Smooth muscle cell (in vitro differentiated cells): ENCODE measurements around the gene CLN3. TPM values are rescaled to one million over a fixed set of nuclear protein-coding genes. Genes with fewer than 3 reads are reported as not detected.

Experiments
- DNase-seq: peaks from one replicate; lab custom pipeline; 2025; ENCODE audit not compliant: unreplicated experiment; lab: John Stamatoyannopoulos, UW
- H2AFZ ChIP-seq: fragments of 200-600 bp; sonication (generic); 2 replicates; pipeline ENCODE4 v1.6.0; 2016; ENCODE audit warnings: antibody characterized with exemption, low read depth, mild to moderate bottlenecking
- H3F3A ChIP-seq: fragments of 200-600 bp; sonication (generic); 2 replicates; pipeline ENCODE4 v1.6.0; 2017; ENCODE audit warnings: antibody characterized with exemption, low read depth
- H3K27ac ChIP-seq: fragments of 200-600 bp; sonication (generic); 2 replicates; pipeline ENCODE4 v1.5.1; 2016; ENCODE audit warnings: low read depth, mild to moderate bottlenecking
- H3K27me3 ChIP-seq: fragments of 200-600 bp; sonication (generic); 2 replicates; pipeline ENCODE4 v1.6.1; 2016; ENCODE audit warnings: low read depth, mild to moderate bottlenecking
- H3K36me3 ChIP-seq: fragments of 200-600 bp; sonication (generic); 2 replicates; pipeline ENCODE4 v1.5.1; 2016; ENCODE audit warnings: low read depth
- H3K4me1 ChIP-seq: fragments of 200-600 bp; sonication (generic); 2 replicates; pipeline ENCODE4 v1.5.1; 2016; ENCODE audit warnings: low read depth
- H3K4me2 ChIP-seq: fragments of 200-600 bp; sonication (generic); 2 replicates; pipeline ENCODE4 v1.6.0; 2016; ENCODE audit warnings: mild to moderate bottlenecking
- H3K4me3 ChIP-seq: fragments of 200-600 bp; sonication (generic); 2 replicates; pipeline ENCODE4 v1.5.1; 2016; ENCODE audit warnings: mild to moderate bottlenecking
- H3K79me2 ChIP-seq: fragments of 200-600 bp; sonication (generic); 2 replicates; pipeline ENCODE4 v1.6.0; 2016; ENCODE audit warnings: low read depth, mild to moderate bottlenecking
- H3K9ac ChIP-seq: fragments of 200-600 bp; sonication (generic); 2 replicates; pipeline ENCODE4 v1.6.0; 2016; ENCODE audit warnings: low read depth
- H3K9me3 ChIP-seq: fragments of 200-600 bp; sonication (generic); replicated peaks from 2 replicates; pipeline ENCODE4 v1.5.1; 2016; ENCODE audit warnings: low read depth
- H4K20me1 ChIP-seq: fragments of 200-600 bp; sonication (generic); 2 replicates; pipeline ENCODE4 v1.6.0; 2016; ENCODE audit warnings: low read depth
- CTCF ChIP-seq: fragments of 200-600 bp; sonication (generic); IDR thresholded peaks from 2 replicates; pipeline ENCODE4 v1.5.1; 2017; ENCODE audit warnings: borderline replicate concordance, mild to moderate bottlenecking, antibody characterized with exemption; ENCODE audit not compliant: insufficient read depth, poor library complexity, severe bottlenecking
- WGBS: methylation state at CpG from one replicate; pipeline ENCODE4 v1.1.7; 2016; ENCODE audit warnings: low lambda C conversion rate; 5-methylcytosine and 5-hydroxymethylcytosine counted together
- polyA plus RNA-seq: library from polyadenylated mRNA; unstranded; fragments of >200 nt; fragmentation: Nextera tagmentation; extraction: Ambion mirVana; gene quantifications from 2 replicates; pipeline ENCODE4 v1.2.1, GENCODE V29; 2016
- total RNA-seq: library from RNA; depleted of rRNA; stranded (reverse); fragments of >200 nt; gene quantifications from 2 replicates; pipeline ENCODE4 v1.2.3, GENCODE V29; 2014

CLN3 gene
- total and polyA plus RNA-seq, 2 experiments from 2014 or later, result 10.5 to 19.6 TPM

GRCh38 chr16:28514246-28514645, 22.4 kb upstream of the CLN3 start:
- no peak for DNase-seq
- no peak overlapping the region for H3K9ac ChIP-seq
- no peak overlapping the region for H3K4me2 ChIP-seq
- no peaks in the 10 kb centered on the region for H3F3A ChIP-seq
- no peak overlapping the region for H2AFZ ChIP-seq
- no peaks in the 10 kb centered on the region for H4K20me1 ChIP-seq
- no peaks in the 10 kb centered on the region for H3K9me3 ChIP-seq
- H3K36me3 ChIP-seq, result no peaks in the 10 kb centered on the region
- no peaks in the 10 kb centered on the region for H3K27me3 ChIP-seq
- H3K4me3 ChIP-seq, result no peak overlapping the region
- WGBS, result 94% methylated on average over 7 of the region's 7 CpGs
- H3K4me1 ChIP-seq, result no peaks in the 10 kb centered on the region
- H3K27ac ChIP-seq, result no peak overlapping the region
- TF ChIP-seq CTCF, result no peak
- H3K79me2 ChIP-seq, result no peaks in the 10 kb centered on the region

GRCh38 chr16:28513484-28514181, 21.8 kb upstream of the CLN3 start:
- no peak overlapping the region for H3K4me2 ChIP-seq
- H4K20me1 ChIP-seq, result no peaks in the 10 kb centered on the region
- no peaks in the 10 kb centered on the region for H3K36me3 ChIP-seq
- no peak for TF ChIP-seq CTCF
- no peak overlapping the region for H3K9ac ChIP-seq
- peak overlapping the region; percentile 74 for H2AFZ ChIP-seq
- no peaks in the 10 kb centered on the region for H3K9me3 ChIP-seq
- no peaks in the 10 kb centered on the region for H3F3A ChIP-seq
- no peak overlapping the region for H3K4me3 ChIP-seq
- 79% methylated on average over 12 of the region's 12 CpGs for WGBS
- no peak overlapping the region for H3K27ac ChIP-seq
- H3K79me2 ChIP-seq, result no peaks in the 10 kb centered on the region
- no peaks in the 10 kb centered on the region for H3K4me1 ChIP-seq
- H3K27me3 ChIP-seq, result no peaks in the 10 kb centered on the region
- DNase-seq, result no peak

- H3K27me3 ChIP-seq, result no peaks in the 10 kb centered on the region
- 90% methylated on average over 21 of the region's 21 CpGs for WGBS
Measured at GRCh38 chr16:28511801-28512789, 20.2 kb upstream of the CLN3 start.

More at GRCh38 chr16:28511801-28512789, 20.2 kb upstream of the CLN3 start:
- no peaks in the 10 kb centered on the region for H3K9me3 ChIP-seq
- H3F3A ChIP-seq, result no peaks in the 10 kb centered on the region
- H3K4me1 ChIP-seq, result no peaks in the 10 kb centered on the region
- no peak overlapping the region for H3K4me3 ChIP-seq
- H3K9ac ChIP-seq, result no peak overlapping the region
- H3K79me2 ChIP-seq, result no peaks in the 10 kb centered on the region
- no peaks in the 10 kb centered on the region for H4K20me1 ChIP-seq
- no peak overlapping the region for H3K4me2 ChIP-seq
- no peak for DNase-seq
- no peak for TF ChIP-seq CTCF
- H2AFZ ChIP-seq, result no peak overlapping the region
- H3K27ac ChIP-seq, result no peak overlapping the region
- H3K36me3 ChIP-seq, result no peaks in the 10 kb centered on the region
